Loucy (cell line): ENCODE measurements around the gene COX17.

ENCODE experiments used
- EZH2phosphoT487 ChIP-seq: fragments of 200-600 bp; IDR thresholded peaks from 2 replicates; pipeline ENCODE4 v1.6.1; 2018; ENCODE audit warnings: antibody characterized with exemption, mild to moderate bottlenecking, moderate library complexity, borderline replicate concordance
- TF ChIP-seq, protein P1 (sequence below): fragments of 200-600 bp; sonication (generic); conservative IDR thresholded peaks from 2 replicates; pipeline ENCODE4 v1.5.1; 2014; ENCODE audit warnings: mild to moderate bottlenecking, antibody characterized with exemption, low read length

DNA sequence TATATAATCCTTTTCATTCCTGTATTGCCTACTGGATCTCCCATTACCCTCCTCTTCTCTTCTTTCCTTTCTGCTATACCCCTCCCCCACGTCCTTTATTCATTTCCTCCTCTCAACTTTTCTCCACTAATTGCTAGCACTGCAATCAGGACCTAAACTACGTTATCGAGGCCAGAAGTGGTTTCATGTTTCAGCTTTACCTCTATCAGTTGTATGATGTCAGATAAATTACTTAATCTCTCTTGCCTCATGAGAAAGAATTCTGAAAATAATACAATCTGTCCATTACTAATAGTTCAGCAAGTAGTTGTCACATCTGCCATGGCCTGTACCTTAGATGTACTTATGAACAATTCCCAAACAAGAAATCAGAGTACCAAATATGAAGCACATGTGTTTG lies 27.4 kb downstream of the COX17 start:
- TF ChIP-seq, protein P1, sequence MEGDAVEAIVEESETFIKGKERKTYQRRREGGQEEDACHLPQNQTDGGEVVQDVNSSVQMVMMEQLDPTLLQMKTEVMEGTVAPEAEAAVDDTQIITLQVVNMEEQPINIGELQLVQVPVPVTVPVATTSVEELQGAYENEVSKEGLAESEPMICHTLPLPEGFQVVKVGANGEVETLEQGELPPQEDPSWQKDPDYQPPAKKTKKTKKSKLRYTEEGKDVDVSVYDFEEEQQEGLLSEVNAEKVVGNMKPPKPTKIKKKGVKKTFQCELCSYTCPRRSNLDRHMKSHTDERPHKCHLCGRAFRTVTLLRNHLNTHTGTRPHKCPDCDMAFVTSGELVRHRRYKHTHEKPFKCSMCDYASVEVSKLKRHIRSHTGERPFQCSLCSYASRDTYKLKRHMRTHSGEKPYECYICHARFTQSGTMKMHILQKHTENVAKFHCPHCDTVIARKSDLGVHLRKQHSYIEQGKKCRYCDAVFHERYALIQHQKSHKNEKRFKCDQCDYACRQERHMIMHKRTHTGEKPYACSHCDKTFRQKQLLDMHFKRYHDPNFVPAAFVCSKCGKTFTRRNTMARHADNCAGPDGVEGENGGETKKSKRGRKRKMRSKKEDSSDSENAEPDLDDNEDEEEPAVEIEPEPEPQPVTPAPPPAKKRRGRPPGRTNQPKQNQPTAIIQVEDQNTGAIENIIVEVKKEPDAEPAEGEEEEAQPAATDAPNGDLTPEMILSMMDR: no peak
- no peak for TF ChIP-seq EZH2phosphoT487
